AML-193 (cell line): ENCODE measurements around the gene ADGRG1.

ENCODE experiments used
- DNase-seq, 2 experiments: peaks; one replicate each; lab custom pipeline; 2025; lab: John Stamatoyannopoulos, UW

ADGRG1 gene

GRCh38 chr16:57606147-57606846 is 22.1 kb upstream of the ADGRG1 start:
- no peak for DNase-seq

GRCh38 chr16:57606847-57607501 is 21.5 kb upstream of the ADGRG1 start:
- DNase-seq: no peak

GRCh38 chr16:57607676-57608461 is 20.6 kb upstream of the ADGRG1 start:
- peak in 1 of 2 experiments; percentile 3 for DNase-seq

- DNase-seq: no peak
Measured at GRCh38 chr16:57608462-57609113, 19.8 kb upstream of the ADGRG1 start.

- DNase-seq: no peak
Measured at GRCh38 chr16:57609541-57610401, 18.7 kb upstream of the ADGRG1 start.

GRCh38 chr16:57610611-57611010 is 17.8 kb upstream of the ADGRG1 start:
- DNase-seq: no peak

GRCh38 chr16:57611181-57611580 is 17.2 kb upstream of the ADGRG1 start:
- no peak for DNase-seq

- DNase-seq: no peak
Measured at GRCh38 chr16:57611706-57612105, 16.7 kb upstream of the ADGRG1 start.

GRCh38 chr16:57612494-57612893 is 15.9 kb upstream of the ADGRG1 start:
- DNase-seq: no peak

GRCh38 chr16:57613514-57613913 is 14.9 kb upstream of the ADGRG1 start:
- no peak for DNase-seq

GRCh38 chr16:57614536-57614935 is 13.9 kb upstream of the ADGRG1 start:
- no peak for DNase-seq

- DNase-seq: no peak
Measured at GRCh38 chr16:57614944-57615343, 13.5 kb upstream of the ADGRG1 start.

- DNase-seq: no peak
Measured at GRCh38 chr16:57615813-57616212, 12.6 kb upstream of the ADGRG1 start.

GRCh38 chr16:57616241-57616640 is 12.2 kb upstream of the ADGRG1 start:
- DNase-seq: no peak

- DNase-seq: no peak
Measured at GRCh38 chr16:57616876-57617275, 11.6 kb upstream of the ADGRG1 start.

GRCh38 chr16:57617604-57618111 is 10.8 kb upstream of the ADGRG1 start:
- DNase-seq: no peak

- no peak for DNase-seq
Measured at GRCh38 chr16:57618296-57619132, 9.9 kb upstream of the ADGRG1 start.

GRCh38 chr16:57619133-57619605 is 9.3 kb upstream of the ADGRG1 start:
- no peak for DNase-seq

GRCh38 chr16:57619606-57620334 is 8.7 kb upstream of the ADGRG1 start:
- no peak for DNase-seq
